ENCODE data around the gene ATP8B4.

DNA sequence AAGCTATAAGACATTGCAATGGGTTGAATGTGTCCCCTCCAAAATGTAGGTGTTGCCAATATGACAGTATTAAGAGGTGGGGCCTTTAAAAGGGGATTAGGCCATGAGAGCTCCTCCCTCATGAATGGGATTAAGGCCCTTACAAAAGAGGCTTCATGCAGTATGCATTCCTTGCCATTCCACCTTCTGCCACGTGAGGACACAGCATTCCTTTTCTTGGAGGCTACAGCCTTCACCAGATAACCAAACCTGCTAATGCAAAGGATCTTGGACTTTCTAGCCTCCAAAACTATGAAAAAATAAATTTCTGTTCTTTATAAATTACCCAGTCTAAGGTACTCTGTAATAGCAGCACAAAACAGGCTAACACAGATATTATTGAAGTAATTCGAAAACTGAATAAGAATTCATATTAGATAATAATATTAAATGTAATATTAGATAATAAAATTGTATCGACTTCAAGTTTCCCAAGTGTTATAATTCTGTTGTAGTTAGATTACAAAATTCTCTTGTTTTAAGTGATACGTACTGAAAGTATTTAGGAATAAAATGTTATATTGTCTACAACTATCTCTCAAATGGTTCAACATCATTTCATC lies 29.4 kb upstream of the ATP8B4 start:
- no peak for TF ChIP-seq POLR2A (IDR thresholded peaks at IDR 0.05)
- TF ChIP-seq, protein P1, sequence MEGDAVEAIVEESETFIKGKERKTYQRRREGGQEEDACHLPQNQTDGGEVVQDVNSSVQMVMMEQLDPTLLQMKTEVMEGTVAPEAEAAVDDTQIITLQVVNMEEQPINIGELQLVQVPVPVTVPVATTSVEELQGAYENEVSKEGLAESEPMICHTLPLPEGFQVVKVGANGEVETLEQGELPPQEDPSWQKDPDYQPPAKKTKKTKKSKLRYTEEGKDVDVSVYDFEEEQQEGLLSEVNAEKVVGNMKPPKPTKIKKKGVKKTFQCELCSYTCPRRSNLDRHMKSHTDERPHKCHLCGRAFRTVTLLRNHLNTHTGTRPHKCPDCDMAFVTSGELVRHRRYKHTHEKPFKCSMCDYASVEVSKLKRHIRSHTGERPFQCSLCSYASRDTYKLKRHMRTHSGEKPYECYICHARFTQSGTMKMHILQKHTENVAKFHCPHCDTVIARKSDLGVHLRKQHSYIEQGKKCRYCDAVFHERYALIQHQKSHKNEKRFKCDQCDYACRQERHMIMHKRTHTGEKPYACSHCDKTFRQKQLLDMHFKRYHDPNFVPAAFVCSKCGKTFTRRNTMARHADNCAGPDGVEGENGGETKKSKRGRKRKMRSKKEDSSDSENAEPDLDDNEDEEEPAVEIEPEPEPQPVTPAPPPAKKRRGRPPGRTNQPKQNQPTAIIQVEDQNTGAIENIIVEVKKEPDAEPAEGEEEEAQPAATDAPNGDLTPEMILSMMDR (IDR thresholded peaks at IDR 0.05) = no peak

All from uterus (tissue), 2 donors.